ENCODE measurements around the gene TGM5. TPM values are rescaled to one million over a fixed set of nuclear protein-coding genes. Genes with fewer than 3 reads are reported as not detected.

TGM5 gene
- total RNA-seq, 1 experiment from 2014 or later: not detected

DNA sequence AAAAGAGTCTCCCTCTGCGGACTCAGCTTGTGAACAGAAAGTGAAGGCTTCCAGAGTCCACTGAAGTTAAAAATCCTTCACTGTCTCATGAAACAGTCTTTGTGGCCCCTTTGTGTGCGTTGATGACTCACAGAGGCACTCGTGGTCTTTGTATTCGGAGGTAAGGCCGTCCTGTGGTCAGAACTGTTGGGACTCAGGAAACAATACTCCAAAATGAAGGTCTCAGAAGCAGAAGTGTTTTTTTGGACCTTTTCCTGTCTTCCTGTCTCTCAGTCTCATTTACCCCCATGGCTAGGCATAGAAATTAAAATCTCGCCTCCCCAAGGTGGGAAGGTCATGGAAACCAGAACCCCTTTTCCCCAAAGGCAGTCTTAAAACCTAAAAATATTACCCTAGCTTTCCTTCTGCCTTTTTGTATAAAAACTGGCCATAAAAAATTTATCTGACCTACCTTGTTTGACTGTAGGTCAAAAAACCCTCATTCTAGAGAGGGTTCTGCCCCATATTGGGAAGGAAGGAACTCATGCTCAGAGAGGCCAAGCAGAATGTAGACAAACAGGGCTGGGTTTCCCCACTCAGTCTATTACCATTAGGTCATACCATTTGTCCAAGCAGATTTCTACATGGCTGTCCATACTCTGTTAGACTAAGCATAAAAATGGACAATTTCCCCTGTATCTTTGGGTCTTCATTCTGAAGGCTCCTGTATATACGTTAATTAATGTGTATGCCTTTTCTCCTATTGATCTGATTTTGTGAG, 26.8 kb downstream of the TGM5 start:
- H3K36me3 Mint-ChIP-seq: no peaks in the 10 kb centered on the region
- no peaks in the 10 kb centered on the region for H3K9me3 Mint-ChIP-seq
- TF ChIP-seq RELA (CRISPR knock-in tag; IDR thresholded peaks at IDR 0.05; ENCODE audit: borderline replicate concordance) (no peak), PREB (CRISPR knock-in tag; IDR thresholded peaks at IDR 0.05; ENCODE audit: borderline replicate concordance) (no peak), ZBTB21 (CRISPR knock-in tag; IDR thresholded peaks at IDR 0.05; ENCODE audit: borderline replicate concordance) (no peak), ZNF232 (CRISPR knock-in tag; IDR thresholded peaks at IDR 0.05) (no peak), ATF1 (CRISPR knock-in tag; IDR thresholded peaks at IDR 0.05) (no peak), ZNF671 (CRISPR knock-in tag; IDR thresholded peaks at IDR 0.05) (no peak), NR1H2 (CRISPR knock-in tag; IDR thresholded peaks at IDR 0.05) (no peak), HMGXB4 (CRISPR knock-in tag; IDR thresholded peaks at IDR 0.05) (no peak), PRDM15 (CRISPR knock-in tag; IDR thresholded peaks at IDR 0.05) (no peak), USF2 (CRISPR knock-in tag; IDR thresholded peaks at IDR 0.05) (no peak), TCF7 (CRISPR knock-in tag; IDR thresholded peaks at IDR 0.05; ENCODE audit: low read depth) (no peak), ESRRA (CRISPR knock-in tag; IDR thresholded peaks at IDR 0.05; ENCODE audit: borderline replicate concordance) (no peak)
- TF ChIP-seq, protein P1, sequence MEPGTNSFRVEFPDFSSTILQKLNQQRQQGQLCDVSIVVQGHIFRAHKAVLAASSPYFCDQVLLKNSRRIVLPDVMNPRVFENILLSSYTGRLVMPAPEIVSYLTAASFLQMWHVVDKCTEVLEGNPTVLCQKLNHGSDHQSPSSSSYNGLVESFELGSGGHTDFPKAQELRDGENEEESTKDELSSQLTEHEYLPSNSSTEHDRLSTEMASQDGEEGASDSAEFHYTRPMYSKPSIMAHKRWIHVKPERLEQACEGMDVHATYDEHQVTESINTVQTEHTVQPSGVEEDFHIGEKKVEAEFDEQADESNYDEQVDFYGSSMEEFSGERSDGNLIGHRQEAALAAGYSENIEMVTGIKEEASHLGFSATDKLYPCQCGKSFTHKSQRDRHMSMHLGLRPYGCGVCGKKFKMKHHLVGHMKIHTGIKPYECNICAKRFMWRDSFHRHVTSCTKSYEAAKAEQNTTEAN (CRISPR knock-in tag; IDR thresholded peaks at IDR 0.05): no peak
- TF ChIP-seq, protein P2, sequence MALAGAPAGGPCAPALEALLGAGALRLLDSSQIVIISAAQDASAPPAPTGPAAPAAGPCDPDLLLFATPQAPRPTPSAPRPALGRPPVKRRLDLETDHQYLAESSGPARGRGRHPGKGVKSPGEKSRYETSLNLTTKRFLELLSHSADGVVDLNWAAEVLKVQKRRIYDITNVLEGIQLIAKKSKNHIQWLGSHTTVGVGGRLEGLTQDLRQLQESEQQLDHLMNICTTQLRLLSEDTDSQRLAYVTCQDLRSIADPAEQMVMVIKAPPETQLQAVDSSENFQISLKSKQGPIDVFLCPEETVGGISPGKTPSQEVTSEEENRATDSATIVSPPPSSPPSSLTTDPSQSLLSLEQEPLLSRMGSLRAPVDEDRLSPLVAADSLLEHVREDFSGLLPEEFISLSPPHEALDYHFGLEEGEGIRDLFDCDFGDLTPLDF (CRISPR knock-in tag; IDR thresholded peaks at IDR 0.05): no peak
- H3K27ac Mint-ChIP-seq: no peak overlapping the region
- DNase-seq (ENCODE audit: low spot score): no peak
- no peak for ATAC-seq
- H3K4me1 Mint-ChIP-seq: no peaks in the 10 kb centered on the region
- CTCF ChIA-PET: interaction anchor here (0.9 to 1.9 kb wide), 3 partner anchors 15 to 46 kb away, joined by 4 to 11 read pairs (median 4); no protein-coding TSS in a partner anchor
- no peak overlapping the region for H3K4me3 Mint-ChIP-seq
- peaks cover 3% of the 10 kb centered on the region for H3K27me3 Mint-ChIP-seq (ENCODE audit: low read depth)
- POLR2A ChIA-PET: no interaction called here

Data from WTC11 (cell line).